ENCODE results near the gene FYB1.

GRCh38 chr5:39076757-39077728 is 142.3 kb downstream of the FYB1 start:
- TF ChIP-seq, protein P1, sequence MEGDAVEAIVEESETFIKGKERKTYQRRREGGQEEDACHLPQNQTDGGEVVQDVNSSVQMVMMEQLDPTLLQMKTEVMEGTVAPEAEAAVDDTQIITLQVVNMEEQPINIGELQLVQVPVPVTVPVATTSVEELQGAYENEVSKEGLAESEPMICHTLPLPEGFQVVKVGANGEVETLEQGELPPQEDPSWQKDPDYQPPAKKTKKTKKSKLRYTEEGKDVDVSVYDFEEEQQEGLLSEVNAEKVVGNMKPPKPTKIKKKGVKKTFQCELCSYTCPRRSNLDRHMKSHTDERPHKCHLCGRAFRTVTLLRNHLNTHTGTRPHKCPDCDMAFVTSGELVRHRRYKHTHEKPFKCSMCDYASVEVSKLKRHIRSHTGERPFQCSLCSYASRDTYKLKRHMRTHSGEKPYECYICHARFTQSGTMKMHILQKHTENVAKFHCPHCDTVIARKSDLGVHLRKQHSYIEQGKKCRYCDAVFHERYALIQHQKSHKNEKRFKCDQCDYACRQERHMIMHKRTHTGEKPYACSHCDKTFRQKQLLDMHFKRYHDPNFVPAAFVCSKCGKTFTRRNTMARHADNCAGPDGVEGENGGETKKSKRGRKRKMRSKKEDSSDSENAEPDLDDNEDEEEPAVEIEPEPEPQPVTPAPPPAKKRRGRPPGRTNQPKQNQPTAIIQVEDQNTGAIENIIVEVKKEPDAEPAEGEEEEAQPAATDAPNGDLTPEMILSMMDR (conservative IDR thresholded peaks at IDR 0.05): no peak
- no peak for TF ChIP-seq EZH2 (IDR thresholded peaks at IDR 0.05; ENCODE audit: low read depth)
